Keratinocyte (primary cell): ENCODE results near the gene SMYD1.

ENCODE experiments used
- EZH2 ChIP-seq: IDR thresholded peaks from one replicate; pipeline ENCODE4 v1.6.1; 2012; ENCODE audit warnings: inconsistent platforms, mild to moderate bottlenecking, low read length, moderate library complexity
- TF ChIP-seq, protein P1 (sequence below), 3 experiments: IDR thresholded peaks in 1 of 3; conservative IDR thresholded peaks in 1 of 3; optimal IDR thresholded peaks in 1 of 3; 2 replicates in 2 of 3; 3 replicates in 1 of 3; pipeline versions ENCODE3 to v1.5.1; 2011; ENCODE audit warnings: low read length in 3 of 3, mild to moderate bottlenecking in 3 of 3, moderate library complexity in 2 of 3, control low read depth in 1 of 3, inconsistent platforms in 1 of 3; ENCODE audit not compliant: insufficient read depth in 2 of 3; ENCODE audit errors: extremely low read depth in 1 of 3

DNA sequence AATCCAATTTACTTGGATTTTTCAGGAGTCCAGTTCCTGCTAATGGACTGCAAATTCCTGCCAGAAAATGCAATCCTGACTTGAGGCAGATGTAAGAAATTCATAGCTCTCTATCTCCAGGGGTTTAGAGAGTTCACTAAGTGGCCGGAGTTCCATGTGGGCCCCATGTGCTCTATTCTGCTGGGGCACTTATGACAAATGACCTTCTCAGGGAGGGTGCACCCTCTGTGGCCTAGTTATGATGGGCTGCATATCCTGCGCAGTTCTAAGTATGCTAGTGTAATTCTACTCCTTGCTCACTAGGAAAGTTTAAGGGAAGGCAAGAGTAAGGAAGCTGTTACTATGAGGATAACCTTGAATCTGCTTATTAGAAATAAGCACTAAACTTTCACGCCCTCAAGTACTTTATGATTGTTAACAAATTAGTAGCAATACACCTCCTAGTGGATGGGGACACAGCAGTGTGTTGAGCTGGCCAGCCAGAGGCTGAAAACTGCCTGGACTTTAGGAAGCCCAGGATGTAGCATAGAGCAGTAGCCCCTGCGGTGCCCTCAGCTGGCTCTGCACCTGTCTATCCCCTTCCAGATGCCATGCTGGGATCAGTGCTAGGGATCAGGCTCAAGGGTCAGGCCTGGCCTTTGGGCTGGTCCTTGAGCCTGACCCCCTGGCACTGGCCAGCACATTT, 14.4 kb downstream of the SMYD1 start:
- TF ChIP-seq, protein P1, sequence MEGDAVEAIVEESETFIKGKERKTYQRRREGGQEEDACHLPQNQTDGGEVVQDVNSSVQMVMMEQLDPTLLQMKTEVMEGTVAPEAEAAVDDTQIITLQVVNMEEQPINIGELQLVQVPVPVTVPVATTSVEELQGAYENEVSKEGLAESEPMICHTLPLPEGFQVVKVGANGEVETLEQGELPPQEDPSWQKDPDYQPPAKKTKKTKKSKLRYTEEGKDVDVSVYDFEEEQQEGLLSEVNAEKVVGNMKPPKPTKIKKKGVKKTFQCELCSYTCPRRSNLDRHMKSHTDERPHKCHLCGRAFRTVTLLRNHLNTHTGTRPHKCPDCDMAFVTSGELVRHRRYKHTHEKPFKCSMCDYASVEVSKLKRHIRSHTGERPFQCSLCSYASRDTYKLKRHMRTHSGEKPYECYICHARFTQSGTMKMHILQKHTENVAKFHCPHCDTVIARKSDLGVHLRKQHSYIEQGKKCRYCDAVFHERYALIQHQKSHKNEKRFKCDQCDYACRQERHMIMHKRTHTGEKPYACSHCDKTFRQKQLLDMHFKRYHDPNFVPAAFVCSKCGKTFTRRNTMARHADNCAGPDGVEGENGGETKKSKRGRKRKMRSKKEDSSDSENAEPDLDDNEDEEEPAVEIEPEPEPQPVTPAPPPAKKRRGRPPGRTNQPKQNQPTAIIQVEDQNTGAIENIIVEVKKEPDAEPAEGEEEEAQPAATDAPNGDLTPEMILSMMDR (optimal IDR thresholded peaks at IDR 0.05 in 1 of 3, IDR thresholded peaks at IDR 0.05 in 1 of 3, conservative IDR thresholded peaks at IDR 0.05 in 1 of 3; ENCODE audit: extremely low read depth in 1 of 3, insufficient read depth in 2 of 3, low read length in 3 of 3), result no peak
- TF ChIP-seq EZH2, result no peak
